ENCODE results near the gene OR52I1. TPM values are rescaled to one million over a fixed set of nuclear protein-coding genes. Genes with fewer than 3 reads are reported as not detected.

OR52I1 gene
- polyA plus RNA-seq, 1 donor from 2014 or later: not detected

GRCh38 chr11:4606231-4607015, 12.6 kb downstream of the OR52I1 start:
- H3K9me3 ChIP-seq (ENCODE audit: low read length): no peaks in the 10 kb centered on the region
- H3F3A ChIP-seq (ENCODE audit: insufficient read depth, low read length, poor library complexity, severe bottlenecking): peaks cover 2% of the 10 kb centered on the region
- H2AFZ ChIP-seq (ENCODE audit: low read depth, low read length): no peak overlapping the region
- no peak overlapping the region for H3K9ac ChIP-seq (ENCODE audit: low read length)
- H3K4me2 ChIP-seq (ENCODE audit: low read length): peak overlapping the region; percentile 74
- no peaks in the 10 kb centered on the region for H4K20me1 ChIP-seq (ENCODE audit: insufficient read depth)
- no peaks in the 10 kb centered on the region for H3K27me3 ChIP-seq (ENCODE audit: insufficient read depth, low read depth, low read length)
- H3K27ac ChIP-seq (ENCODE audit: low read length): no peak overlapping the region
- no peaks in the 10 kb centered on the region for H3K36me3 ChIP-seq (ENCODE audit: insufficient read depth, low read length)
- H3K79me2 ChIP-seq (replicated peaks; ENCODE audit: insufficient read depth, low read length): no peaks in the 10 kb centered on the region
- no peak for TF ChIP-seq TAF1 (IDR thresholded peaks at IDR 0.05; ENCODE audit: low read depth)
- no peak for TF ChIP-seq MXI1 (conservative IDR thresholded peaks at IDR 0.05; ENCODE audit: poor library complexity, severe bottlenecking)
- TF ChIP-seq REST (IDR thresholded peaks at IDR 0.05; ENCODE audit: borderline replicate concordance): no peak
- TF ChIP-seq POLR2AphosphoS5 (IDR thresholded peaks at IDR 0.05): no peak
- TF ChIP-seq CTCF (IDR thresholded peaks at IDR 0.05; ENCODE audit: poor library complexity, severe bottlenecking): no peak
- no peak for TF ChIP-seq EP300 (conservative IDR thresholded peaks at IDR 0.05; ENCODE audit: poor library complexity, severe bottlenecking)
- no peak for TF ChIP-seq SMC3 (conservative IDR thresholded peaks at IDR 0.05; ENCODE audit: poor library complexity)
- TF ChIP-seq RAD21 (conservative IDR thresholded peaks at IDR 0.05): no peak
- TF ChIP-seq EZH2 (IDR thresholded peaks at IDR 0.05; ENCODE audit: borderline replicate concordance, insufficient read depth, low read length, poor library complexity, severe bottlenecking): no peak
- no peaks in the 10 kb centered on the region for H3K9me2 ChIP-seq (ENCODE audit: insufficient read depth, low read length)
- H3K4me3 ChIP-seq (ENCODE audit: low read length): peak overlapping the region; percentile 76

GRCh38 chr11:4607096-4607495, 13.3 kb downstream of the OR52I1 start:
- no peaks in the 10 kb centered on the region for H3K79me2 ChIP-seq (replicated peaks; ENCODE audit: insufficient read depth, low read length)
- no peak overlapping the region for H3K27ac ChIP-seq (ENCODE audit: low read length)
- peak overlapping the region; percentile 76 for H3K4me3 ChIP-seq (ENCODE audit: low read length)
- peak overlapping the region; percentile 69 for H3K9ac ChIP-seq (ENCODE audit: low read length)
- peaks cover 6% of the 10 kb centered on the region for H3F3A ChIP-seq (ENCODE audit: insufficient read depth, low read length, poor library complexity, severe bottlenecking)
- H3K36me3 ChIP-seq (ENCODE audit: insufficient read depth, low read length): no peaks in the 10 kb centered on the region
- H3K4me2 ChIP-seq (ENCODE audit: low read length): peak overlapping the region; percentile 74
- TF ChIP-seq POLR2AphosphoS5 (IDR thresholded peaks at IDR 0.05) (no peak), REST (IDR thresholded peaks at IDR 0.05; ENCODE audit: borderline replicate concordance) (no peak), TAF1 (IDR thresholded peaks at IDR 0.05; ENCODE audit: low read depth) (no peak)
- H3K9me3 ChIP-seq (ENCODE audit: low read length): no peaks in the 10 kb centered on the region
- peak overlapping the region; percentile 51 for H2AFZ ChIP-seq (ENCODE audit: low read depth, low read length)
- no peaks in the 10 kb centered on the region for H4K20me1 ChIP-seq (ENCODE audit: insufficient read depth)
- H3K27me3 ChIP-seq (ENCODE audit: insufficient read depth, low read depth, low read length): no peaks in the 10 kb centered on the region
- no peaks in the 10 kb centered on the region for H3K9me2 ChIP-seq (ENCODE audit: insufficient read depth, low read length)

Measured in neural cell (in vitro differentiated cells).